Nephron progenitor cell (in vitro differentiated cells): ENCODE data around the gene PKP3.

Experiments used
- DNase-seq: peaks from one replicate; pipeline ENCODE4 v3.0.0; 2021
- H3K27ac Mint-ChIP-seq: 2 replicates; pipeline ENCODE4 v1.8.0; 2021; ENCODE audit warnings: mild to moderate bottlenecking, moderate library complexity, mixed read lengths
- H3K27me3 Mint-ChIP-seq: 2 replicates; pipeline ENCODE4 v1.8.0; 2021; ENCODE audit warnings: mild to moderate bottlenecking, low read depth, mixed read lengths; ENCODE audit not compliant: poor library complexity
- H3K36me3 Mint-ChIP-seq: 2 replicates; pipeline ENCODE4 v1.8.0; 2021; ENCODE audit warnings: low read depth, mixed read lengths
- H3K4me1 Mint-ChIP-seq: 2 replicates; pipeline ENCODE4 v1.8.0; 2021; ENCODE audit warnings: mixed read lengths
- H3K4me3 Mint-ChIP-seq: 2 replicates; pipeline ENCODE4 v1.8.0; 2021; ENCODE audit warnings: mild to moderate bottlenecking, moderate library complexity, mixed read lengths
- H3K9me3 Mint-ChIP-seq: 2 replicates; pipeline ENCODE4 v1.8.0; 2021; ENCODE audit warnings: mild to moderate bottlenecking, moderate library complexity, mixed read lengths
- TF ChIP-seq, protein P1 (sequence below): fragments of 200-600 bp; sonication (generic); IDR thresholded peaks from 2 replicates; pipeline ENCODE4 v1.5.0; 2021; ENCODE audit warnings: antibody characterized with exemption

The PKP3 gene

DNA sequence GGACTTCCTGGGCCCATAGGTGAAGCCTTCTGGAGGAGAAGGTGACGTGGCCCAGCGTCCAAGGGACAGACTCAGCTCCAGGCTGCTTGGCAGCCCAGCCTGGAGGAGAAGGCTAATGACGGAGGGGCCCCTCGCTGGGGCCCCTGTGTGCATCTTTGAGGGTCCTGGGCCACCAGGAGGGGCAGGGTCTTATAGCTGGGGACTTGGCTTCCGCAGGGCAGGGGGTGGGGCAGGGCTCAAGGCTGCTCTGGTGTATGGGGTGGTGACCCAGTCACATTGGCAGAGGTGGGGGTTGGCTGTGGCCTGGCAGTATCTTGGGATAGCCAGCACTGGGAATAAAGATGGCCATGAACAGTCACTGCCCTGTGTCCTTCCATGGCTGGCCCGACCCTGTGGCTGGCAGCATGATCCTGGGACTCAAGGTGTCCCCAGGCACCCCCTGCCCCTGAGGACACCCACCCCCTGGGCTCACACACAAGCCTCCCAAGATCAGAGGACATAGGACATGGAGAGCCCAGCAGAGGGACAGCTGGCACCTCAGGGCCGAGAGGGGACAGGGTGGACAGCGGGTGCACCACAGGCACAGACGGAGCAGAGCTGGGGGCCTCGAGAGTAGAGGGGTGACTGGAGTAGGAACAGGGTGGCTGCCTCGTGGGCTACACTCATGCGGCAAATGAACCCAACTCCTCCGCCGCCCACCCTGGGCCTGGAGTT lies 10.7 kb downstream of the PKP3 start:
- Mint-ChIP-seq H3K4me3 (no peak overlapping the region), H3K27ac (no peak overlapping the region), H3K36me3 (no peaks in the 10 kb centered on the region), H3K4me1 (peaks cover 7% of the 10 kb centered on the region), H3K27me3 (peaks cover 9% of the 10 kb centered on the region), H3K9me3 (peaks cover 6% of the 10 kb centered on the region)
- DNase-seq: peak; percentile 1
- TF ChIP-seq, protein P1, sequence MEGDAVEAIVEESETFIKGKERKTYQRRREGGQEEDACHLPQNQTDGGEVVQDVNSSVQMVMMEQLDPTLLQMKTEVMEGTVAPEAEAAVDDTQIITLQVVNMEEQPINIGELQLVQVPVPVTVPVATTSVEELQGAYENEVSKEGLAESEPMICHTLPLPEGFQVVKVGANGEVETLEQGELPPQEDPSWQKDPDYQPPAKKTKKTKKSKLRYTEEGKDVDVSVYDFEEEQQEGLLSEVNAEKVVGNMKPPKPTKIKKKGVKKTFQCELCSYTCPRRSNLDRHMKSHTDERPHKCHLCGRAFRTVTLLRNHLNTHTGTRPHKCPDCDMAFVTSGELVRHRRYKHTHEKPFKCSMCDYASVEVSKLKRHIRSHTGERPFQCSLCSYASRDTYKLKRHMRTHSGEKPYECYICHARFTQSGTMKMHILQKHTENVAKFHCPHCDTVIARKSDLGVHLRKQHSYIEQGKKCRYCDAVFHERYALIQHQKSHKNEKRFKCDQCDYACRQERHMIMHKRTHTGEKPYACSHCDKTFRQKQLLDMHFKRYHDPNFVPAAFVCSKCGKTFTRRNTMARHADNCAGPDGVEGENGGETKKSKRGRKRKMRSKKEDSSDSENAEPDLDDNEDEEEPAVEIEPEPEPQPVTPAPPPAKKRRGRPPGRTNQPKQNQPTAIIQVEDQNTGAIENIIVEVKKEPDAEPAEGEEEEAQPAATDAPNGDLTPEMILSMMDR: no peak

DNA sequence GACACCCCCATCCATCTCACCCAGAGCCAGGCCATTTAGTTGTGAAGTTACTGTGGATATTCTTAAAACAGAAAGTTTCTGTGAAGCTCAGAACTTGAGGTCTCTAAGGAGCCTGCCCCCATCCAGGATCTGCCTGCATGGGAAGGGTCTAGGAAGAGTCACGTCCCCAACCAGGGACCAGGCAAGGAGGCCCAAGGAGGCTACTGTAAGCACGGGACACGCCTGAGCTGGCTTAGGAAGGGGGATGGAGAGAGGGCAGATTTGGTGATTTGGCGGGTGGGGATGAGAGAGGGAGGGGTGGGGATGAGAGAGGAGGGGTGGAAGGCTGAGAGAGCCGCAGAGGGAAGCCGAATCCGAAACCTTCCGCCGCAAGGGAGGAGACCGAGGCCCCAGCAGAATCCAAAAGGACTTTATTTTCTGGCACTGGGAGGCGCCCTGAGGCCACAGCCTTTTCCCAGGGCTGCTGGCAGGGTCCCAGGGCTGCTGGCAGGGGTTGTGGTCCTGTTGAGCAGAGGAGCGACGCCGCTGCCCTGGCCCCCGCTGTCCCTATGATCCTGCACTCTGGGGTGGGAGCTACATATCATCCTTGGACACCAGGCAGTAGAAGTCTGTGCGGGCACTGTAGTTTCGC lies 11.4 kb downstream of the PKP3 start:
- no peaks in the 10 kb centered on the region for H3K9me3 Mint-ChIP-seq
- peaks cover 6% of the 10 kb centered on the region for H3K27me3 Mint-ChIP-seq
- H3K36me3 Mint-ChIP-seq: no peaks in the 10 kb centered on the region
- peaks cover 7% of the 10 kb centered on the region for H3K4me1 Mint-ChIP-seq
- H3K27ac Mint-ChIP-seq: peak overlapping the region; percentile 32
- peak overlapping the region; percentile 65 for H3K4me3 Mint-ChIP-seq
- no peak for DNase-seq
- TF ChIP-seq, protein P1: no peak

DNA sequence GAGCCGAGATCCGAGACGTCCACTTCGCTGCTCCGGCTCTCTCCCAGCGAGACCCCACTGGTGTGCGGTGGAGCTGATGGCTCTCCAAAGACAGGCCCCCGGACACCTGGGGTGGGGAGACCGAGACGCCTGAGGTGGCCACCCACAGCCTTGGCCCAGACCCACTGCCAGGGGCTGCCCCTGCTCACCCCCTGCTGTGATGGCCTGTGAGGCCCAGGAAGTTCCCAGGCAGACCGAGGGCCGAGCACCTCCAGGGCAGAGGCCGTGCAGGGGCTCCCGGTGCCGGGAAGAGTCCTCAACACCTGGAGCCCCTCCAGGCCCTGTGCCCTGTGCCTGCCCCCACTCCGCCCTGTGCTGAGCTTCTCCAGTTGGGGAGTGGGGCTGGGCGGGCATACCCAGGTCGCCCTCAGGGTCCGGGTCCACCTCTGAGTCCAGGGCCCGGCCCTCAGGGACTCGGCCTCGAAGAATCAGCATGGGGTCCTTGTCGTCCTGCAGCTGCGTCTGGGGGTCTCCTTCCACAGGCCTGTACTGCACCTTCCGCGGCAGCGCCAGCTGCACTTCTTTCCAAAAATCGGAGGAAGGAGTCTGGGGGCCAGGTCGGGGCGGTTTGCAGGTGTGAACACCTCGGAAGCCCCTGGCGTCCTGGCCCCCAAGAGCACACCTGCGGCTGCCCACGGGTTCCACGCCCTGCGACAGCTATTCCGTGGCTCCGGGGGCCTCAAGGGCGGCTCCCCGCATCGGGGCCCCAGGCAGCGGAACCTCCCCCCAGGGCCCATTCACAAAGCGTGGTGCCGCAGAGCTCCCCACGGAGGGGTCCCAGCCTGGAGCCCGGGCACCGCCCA lies 12.2 kb downstream of the PKP3 start:
- no peaks in the 10 kb centered on the region for H3K9me3 Mint-ChIP-seq
- H3K4me3 Mint-ChIP-seq: peak overlapping the region; percentile 54
- peaks cover 6% of the 10 kb centered on the region for H3K27me3 Mint-ChIP-seq
- no peaks in the 10 kb centered on the region for H3K36me3 Mint-ChIP-seq
- peaks cover 7% of the 10 kb centered on the region for H3K4me1 Mint-ChIP-seq
- DNase-seq: peak; percentile 38
- no peak overlapping the region for H3K27ac Mint-ChIP-seq
- TF ChIP-seq, protein P1: no peak

DNA sequence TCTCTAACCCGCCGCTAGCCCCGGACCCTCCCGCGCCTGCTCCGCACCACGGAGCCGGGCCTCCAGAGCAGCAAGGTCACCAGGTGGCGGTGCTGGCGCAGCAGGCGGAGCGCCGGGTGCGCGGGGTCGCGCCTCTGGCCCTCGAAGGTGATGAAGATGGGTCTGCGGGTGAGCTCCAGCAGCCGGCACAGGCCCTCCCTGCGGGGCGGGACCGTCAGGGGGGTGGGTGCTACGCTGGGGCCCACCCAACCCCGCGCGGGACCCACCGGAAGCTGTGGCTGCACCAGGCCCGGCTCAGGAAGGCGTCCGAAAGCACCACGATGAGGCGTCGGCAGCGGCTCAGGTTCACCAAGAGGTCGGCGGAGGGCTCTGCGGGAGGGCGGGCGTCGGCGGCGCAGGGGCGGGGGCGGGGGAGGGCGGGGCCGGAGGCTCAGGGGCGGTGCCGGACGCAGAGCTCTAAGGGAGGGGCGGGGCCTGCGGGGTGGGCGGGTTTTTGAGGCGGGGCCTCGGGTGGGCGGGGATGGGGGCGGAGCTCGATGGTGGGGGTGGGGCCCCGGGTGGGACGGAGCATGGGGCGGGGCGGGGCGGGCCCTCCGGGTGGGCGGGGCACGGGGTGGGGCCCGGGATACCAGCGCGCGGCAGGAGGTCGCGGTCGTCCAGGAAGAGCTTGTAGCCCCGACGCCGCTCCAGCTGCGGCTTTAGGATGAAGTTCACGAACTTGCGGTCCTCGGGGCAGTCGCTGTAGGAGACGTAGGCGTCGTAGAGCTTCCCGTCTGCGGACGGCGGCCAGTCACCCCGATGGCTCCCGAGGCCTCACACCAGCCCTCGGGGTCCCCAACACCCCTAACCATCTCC lies 13.0 kb downstream of the PKP3 start:
- DNase-seq: peak; percentile 79
- Mint-ChIP-seq H3K36me3 (no peaks in the 10 kb centered on the region), H3K27ac (no peak overlapping the region), H3K4me3 (peak overlapping the region; percentile 30), H3K9me3 (no peaks in the 10 kb centered on the region), H3K4me1 (peaks cover 7% of the 10 kb centered on the region), H3K27me3 (peaks cover 6% of the 10 kb centered on the region)
- TF ChIP-seq, protein P1: no peak

DNA sequence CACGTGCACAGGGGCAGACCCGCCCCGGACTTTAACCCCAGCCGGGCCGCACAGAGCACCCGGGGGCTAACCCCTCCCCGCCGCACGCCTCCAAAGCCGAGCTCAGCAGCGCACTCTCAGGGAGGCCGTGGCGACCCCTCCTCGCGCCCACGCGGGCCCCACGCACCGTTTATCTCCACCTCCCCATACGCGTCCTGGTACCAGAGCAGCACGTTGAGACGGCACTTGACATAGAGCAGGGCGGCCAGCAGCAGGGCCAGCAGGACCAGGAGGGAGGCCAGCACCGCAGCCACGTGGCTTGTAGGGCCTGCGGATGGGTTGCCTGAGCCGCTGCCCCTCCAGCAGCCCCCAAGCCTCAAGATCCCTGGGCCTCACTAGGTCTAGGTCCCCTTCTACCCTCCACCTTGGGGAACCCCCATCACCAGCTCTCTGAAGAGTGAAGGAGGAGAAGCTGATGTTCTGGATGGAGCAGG lies 13.7 kb downstream of the PKP3 start:
- DNase-seq: no peak
- no peak overlapping the region for H3K27ac Mint-ChIP-seq
- H3K4me3 Mint-ChIP-seq: no peak overlapping the region
- no peaks in the 10 kb centered on the region for H3K36me3 Mint-ChIP-seq
- peaks cover 7% of the 10 kb centered on the region for H3K4me1 Mint-ChIP-seq
- H3K27me3 Mint-ChIP-seq: peaks cover 8% of the 10 kb centered on the region
- TF ChIP-seq, protein P1: no peak
- H3K9me3 Mint-ChIP-seq: no peaks in the 10 kb centered on the region
